ENCODE measurements around the gene EIF4H. TPM values are rescaled to one million over a fixed set of nuclear protein-coding genes. Genes with fewer than 3 reads are reported as not detected.
A peak's percentile ranks its signal among the peaks of the same experiment; 100 is the strongest.
"Not testable (repeated sequence)": the region's sequence is repeated elsewhere in the genome, so short reads cannot be mapped to it uniquely, and the experiment has no call there.

Gene EIF4H
- total RNA-seq, 1 donor from 2014 or later = 343 TPM

DNA sequence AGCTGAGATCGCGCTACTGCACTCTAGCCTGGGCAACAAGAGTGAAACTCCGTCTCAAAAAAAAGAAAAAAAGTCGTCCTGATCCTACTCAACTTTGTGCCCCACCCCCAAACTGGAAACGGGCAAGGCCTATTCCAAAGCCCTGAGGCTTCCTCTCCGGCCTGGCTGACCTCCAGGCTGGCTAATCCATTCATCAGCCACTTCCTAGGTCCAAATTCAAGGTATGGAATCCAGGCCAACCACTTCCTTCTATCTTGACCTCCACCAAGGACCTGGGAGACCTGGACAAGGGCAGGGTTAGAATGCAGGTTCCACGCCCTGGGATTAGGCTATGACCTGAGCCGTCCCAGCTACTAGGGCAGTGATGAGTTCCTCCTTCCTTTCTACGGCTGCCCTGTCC lies 20.4 kb upstream of the EIF4H start:
- H3K4me3 Mint-ChIP-seq = no peak overlapping the region

GRCh38 chr7:74155810-74156395 lies 18.3 kb upstream of the EIF4H start:
- Mint-ChIP-seq H3K9me3 (no peaks in the 10 kb centered on the region), H3K4me1 (ENCODE audit: low read depth) (no peaks in the 10 kb centered on the region), H3K27me3 (ENCODE audit: insufficient read depth) (no peaks in the 10 kb centered on the region), H3K4me3 (no peak overlapping the region), H3K36me3 (ENCODE audit: low read depth) (no peaks in the 10 kb centered on the region), H3K27ac (no peak overlapping the region)
- DNase-seq (ENCODE audit: low spot score) = no peak
- intact Hi-C loops (cut with micrococcal nuclease) = no loop called here

More for the DNA sequence above, 20.4 kb upstream of the EIF4H start:
- no peaks in the 10 kb centered on the region for H3K36me3 Mint-ChIP-seq (ENCODE audit: low read depth)
- DNase-seq (ENCODE audit: low spot score) = no peak
- no peaks in the 10 kb centered on the region for H3K4me1 Mint-ChIP-seq (ENCODE audit: low read depth)
- intact Hi-C loops (cut with micrococcal nuclease) = no loop called here
- H3K27me3 Mint-ChIP-seq (ENCODE audit: insufficient read depth) = no peaks in the 10 kb centered on the region
- H3K9me3 Mint-ChIP-seq = no peaks in the 10 kb centered on the region
- no peak overlapping the region for H3K27ac Mint-ChIP-seq

DNA sequence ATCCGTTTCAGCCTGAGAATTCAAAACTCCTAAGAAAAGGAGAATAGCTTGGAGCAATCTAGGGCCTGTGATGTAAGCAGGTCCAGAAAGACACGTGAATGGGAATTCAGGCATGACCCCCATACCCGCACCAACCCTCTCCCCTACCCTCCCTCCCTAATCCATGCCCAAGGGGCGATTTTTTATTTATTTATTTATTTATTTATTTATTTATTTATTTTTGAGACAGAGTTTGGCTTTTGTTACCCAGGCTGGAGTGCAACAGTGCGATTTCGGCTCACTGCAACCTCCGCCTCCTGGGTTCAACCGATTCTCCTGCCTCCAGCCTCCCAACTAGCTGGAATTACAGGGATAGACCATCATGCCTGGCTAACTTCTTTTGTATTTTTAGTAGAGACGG lies 16.6 kb upstream of the EIF4H start:
- Mint-ChIP-seq H3K4me1 (ENCODE audit: low read depth) (no peaks in the 10 kb centered on the region), H3K36me3 (ENCODE audit: low read depth) (no peaks in the 10 kb centered on the region), H3K9me3 (no peaks in the 10 kb centered on the region), H3K27ac (no peak overlapping the region), H3K27me3 (ENCODE audit: insufficient read depth) (no peaks in the 10 kb centered on the region), H3K4me3 (no peak overlapping the region)
- intact Hi-C loops (cut with micrococcal nuclease) = no loop called here
- no peak for DNase-seq (ENCODE audit: low spot score)

- no peak overlapping the region for H3K27ac Mint-ChIP-seq
- H3K4me3 Mint-ChIP-seq = no peak overlapping the region
- no peaks in the 10 kb centered on the region for H3K9me3 Mint-ChIP-seq
- H3K27me3 Mint-ChIP-seq (ENCODE audit: insufficient read depth) = no peaks in the 10 kb centered on the region
- no peak for DNase-seq (ENCODE audit: low spot score)
- H3K4me1 Mint-ChIP-seq (ENCODE audit: low read depth) = no peaks in the 10 kb centered on the region
- intact Hi-C loops (cut with micrococcal nuclease) = no loop called here
- H3K36me3 Mint-ChIP-seq (ENCODE audit: low read depth) = no peaks in the 10 kb centered on the region
Measured at GRCh38 chr7:74164985-74165456, 9.1 kb upstream of the EIF4H start.

DNA sequence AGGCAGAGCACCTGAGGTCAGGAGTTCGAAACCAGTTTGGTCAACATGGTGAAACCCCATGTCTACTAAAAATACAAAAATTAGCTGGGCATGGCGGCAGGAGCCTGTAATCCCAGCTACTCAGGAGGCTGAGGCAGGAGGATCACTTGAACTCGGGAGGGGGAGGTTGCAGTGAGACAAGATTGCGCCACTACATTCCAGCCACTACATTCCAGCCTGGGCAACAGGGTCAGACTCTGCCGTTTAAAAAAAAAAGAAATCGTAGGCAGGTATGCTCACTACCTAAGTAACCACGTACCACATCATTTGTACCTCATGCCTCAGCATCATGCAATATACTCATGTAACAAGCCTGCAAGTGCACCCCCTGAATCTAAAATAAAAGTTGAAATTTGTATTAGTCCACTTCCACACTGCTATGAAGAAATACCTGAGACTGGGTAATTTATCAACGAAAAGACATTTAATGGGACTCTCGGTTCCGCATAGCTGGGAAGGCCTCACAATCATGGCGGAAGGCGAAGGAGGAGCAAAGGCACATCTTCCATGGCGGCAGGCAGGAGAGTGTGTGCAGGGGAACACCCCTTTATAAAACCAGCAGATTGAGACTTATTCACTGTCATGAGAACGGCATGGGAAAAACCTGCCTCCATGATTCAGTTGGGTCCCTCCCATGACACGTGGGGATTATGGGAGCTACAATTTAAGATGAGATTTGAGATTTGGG lies 8.1 kb upstream of the EIF4H start:
- Mint-ChIP-seq H3K27me3 (ENCODE audit: insufficient read depth) (peaks cover 2% of the 10 kb centered on the region), H3K36me3 (ENCODE audit: low read depth) (no peaks in the 10 kb centered on the region), H3K9me3 (no peaks in the 10 kb centered on the region), H3K4me3 (no peak overlapping the region), H3K4me1 (ENCODE audit: low read depth) (no peaks in the 10 kb centered on the region), H3K27ac (no peak overlapping the region)
- intact Hi-C loops (cut with micrococcal nuclease) = no loop called here
- DNase-seq (ENCODE audit: low spot score) = no peak

DNA sequence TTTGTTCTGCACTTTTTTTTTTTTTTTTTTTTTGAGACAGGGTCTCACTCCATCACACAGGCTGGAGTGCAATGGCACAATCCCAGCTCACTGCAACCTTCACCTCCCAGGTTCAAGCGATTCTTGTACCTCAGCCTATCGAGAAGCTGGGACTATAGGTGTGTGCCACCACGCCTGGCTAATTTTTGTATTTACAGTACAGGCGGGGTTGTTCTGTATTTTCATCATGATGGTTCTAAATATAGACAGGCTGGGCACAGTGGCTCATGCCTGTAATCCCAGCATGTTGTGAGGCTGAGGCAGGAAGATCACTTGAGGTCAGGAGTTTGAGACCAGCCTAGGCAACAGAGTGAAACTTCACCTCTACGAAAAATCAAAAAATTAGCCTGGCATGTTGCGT lies 6.8 kb upstream of the EIF4H start:
- H3K4me1 Mint-ChIP-seq (ENCODE audit: low read depth); H3K27ac Mint-ChIP-seq; intact Hi-C loops (cut with micrococcal nuclease); H3K36me3 Mint-ChIP-seq (ENCODE audit: low read depth); H3K27me3 Mint-ChIP-seq (ENCODE audit: insufficient read depth); DNase-seq (ENCODE audit: low spot score); H3K4me3 Mint-ChIP-seq; H3K9me3 Mint-ChIP-seq: not testable (repeated sequence)

GRCh38 chr7:74173074-74173473 lies 1.1 kb upstream of the EIF4H start:
- Mint-ChIP-seq H3K4me1 (ENCODE audit: low read depth) (peaks cover 39% of the 10 kb centered on the region), H3K9me3 (no peaks in the 10 kb centered on the region), H3K36me3 (ENCODE audit: low read depth) (peaks cover 18% of the 10 kb centered on the region), H3K4me3 (peak overlapping the region; percentile 89), H3K27ac (peak overlapping the region; percentile 84), H3K27me3 (ENCODE audit: insufficient read depth) (peaks cover 3% of the 10 kb centered on the region)
- DNase-seq (ENCODE audit: low spot score) = no peak
- intact Hi-C loops (cut with micrococcal nuclease) = loop anchor here (10.0 kb wide), 1 partner anchor 488 kb away; the partner anchor contains the start of genes BUD23 and DNAJC30

DNA sequence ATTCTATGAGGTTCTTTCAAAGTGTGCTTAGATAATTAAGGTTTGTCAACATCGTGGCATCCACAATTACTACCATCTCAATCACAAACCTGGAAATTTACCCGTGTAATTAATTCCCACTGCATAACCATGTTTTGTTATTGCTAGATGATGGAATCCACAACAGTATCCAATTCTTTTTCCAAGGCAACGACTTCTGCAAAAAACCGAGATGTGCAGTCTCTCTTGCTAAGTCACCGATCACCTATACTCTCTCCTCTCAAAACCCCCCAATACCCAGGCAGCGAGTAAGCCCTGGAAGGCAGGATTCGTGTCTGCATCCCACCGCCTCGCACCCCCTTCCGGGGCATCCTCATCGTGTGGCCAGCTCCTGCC lies 678 bp upstream of the EIF4H start:
- intact Hi-C loops (cut with micrococcal nuclease) = loop anchor here (10.0 kb wide), 1 partner anchor 489 kb away; the partner anchor contains the start of genes BUD23 and DNAJC30
- Mint-ChIP-seq H3K27ac (peak overlapping the region; percentile 84), H3K4me1 (ENCODE audit: low read depth) (peaks cover 40% of the 10 kb centered on the region), H3K4me3 (peak overlapping the region; percentile 89), H3K9me3 (no peaks in the 10 kb centered on the region), H3K27me3 (ENCODE audit: insufficient read depth) (peaks cover 3% of the 10 kb centered on the region), H3K36me3 (ENCODE audit: low read depth) (peaks cover 18% of the 10 kb centered on the region)
- DNase-seq (ENCODE audit: low spot score) = no peak

DNA sequence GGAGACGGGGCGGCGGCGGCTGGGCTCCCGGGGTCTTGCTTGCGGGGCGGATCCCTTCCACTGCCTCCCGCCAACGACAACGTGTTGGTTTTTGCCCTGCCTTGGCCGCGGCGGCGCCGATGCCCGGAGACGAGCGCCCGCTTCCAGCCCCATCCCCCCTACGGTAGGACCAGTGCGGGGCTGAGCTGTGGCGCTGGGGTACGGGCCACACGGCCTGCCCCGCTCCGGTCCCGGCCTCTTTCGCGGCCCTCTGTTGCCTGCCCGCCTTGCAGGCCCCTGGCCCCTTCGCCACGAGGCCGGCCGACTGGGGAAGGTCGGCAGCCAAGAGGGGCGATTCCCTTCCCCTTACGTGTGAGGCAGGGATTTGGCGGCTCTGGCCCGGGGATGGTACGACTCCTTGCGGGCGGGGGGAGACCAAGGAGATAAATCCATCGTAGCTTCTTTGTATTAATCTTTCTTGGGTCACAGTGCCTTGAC lies 488 bp downstream of the EIF4H start:
- intact Hi-C loops (cut with micrococcal nuclease) = loop anchor here (1.0 to 10.0 kb wide), 8 partner anchors 80 to 596 kb away; partner anchors contain the start of genes ABHD11, BUD23, DNAJC30 and GTF2I
- Mint-ChIP-seq H3K36me3 (ENCODE audit: low read depth) (peaks cover 25% of the 10 kb centered on the region), H3K27ac (peak overlapping the region; percentile 90), H3K4me3 (peak overlapping the region; percentile 94), H3K27me3 (ENCODE audit: insufficient read depth) (peaks cover 3% of the 10 kb centered on the region), H3K9me3 (no peaks in the 10 kb centered on the region), H3K4me1 (ENCODE audit: low read depth) (peaks cover 47% of the 10 kb centered on the region)
- no peak for DNase-seq (ENCODE audit: low spot score)

DNA sequence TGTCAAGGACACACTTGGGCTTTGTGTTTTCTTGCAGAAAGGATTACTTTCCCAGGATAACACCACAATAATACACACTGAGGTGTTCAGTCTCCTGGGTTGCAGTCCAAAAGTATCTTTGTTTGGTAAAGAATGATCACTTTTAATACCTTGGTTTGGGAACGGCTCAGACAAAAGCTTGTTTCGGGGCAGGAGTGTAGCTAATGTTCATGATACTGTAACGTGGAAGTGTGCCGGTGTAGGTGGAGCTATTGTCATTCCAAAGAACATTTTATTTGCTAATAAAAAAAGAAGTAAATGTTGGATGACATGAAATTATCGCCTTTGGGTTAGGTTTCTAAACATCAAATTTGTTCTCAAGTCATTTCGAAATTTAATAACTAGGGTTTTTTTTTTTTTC lies 1.2 kb downstream of the EIF4H start:
- peaks cover 3% of the 10 kb centered on the region for H3K27me3 Mint-ChIP-seq (ENCODE audit: insufficient read depth)
- peak overlapping the region; percentile 94 for H3K4me3 Mint-ChIP-seq
- peaks cover 47% of the 10 kb centered on the region for H3K4me1 Mint-ChIP-seq (ENCODE audit: low read depth)
- H3K27ac Mint-ChIP-seq = peak overlapping the region; percentile 90
- H3K36me3 Mint-ChIP-seq (ENCODE audit: low read depth) = peaks cover 26% of the 10 kb centered on the region
- intact Hi-C loops (cut with micrococcal nuclease) = loop anchor here (2.0 to 10.0 kb wide), 2 partner anchors 481 to 491 kb away; partner anchors contain the start of genes BUD23, DNAJC30 and GTF2I
- no peaks in the 10 kb centered on the region for H3K9me3 Mint-ChIP-seq
- DNase-seq (ENCODE audit: low spot score) = no peak

DNA sequence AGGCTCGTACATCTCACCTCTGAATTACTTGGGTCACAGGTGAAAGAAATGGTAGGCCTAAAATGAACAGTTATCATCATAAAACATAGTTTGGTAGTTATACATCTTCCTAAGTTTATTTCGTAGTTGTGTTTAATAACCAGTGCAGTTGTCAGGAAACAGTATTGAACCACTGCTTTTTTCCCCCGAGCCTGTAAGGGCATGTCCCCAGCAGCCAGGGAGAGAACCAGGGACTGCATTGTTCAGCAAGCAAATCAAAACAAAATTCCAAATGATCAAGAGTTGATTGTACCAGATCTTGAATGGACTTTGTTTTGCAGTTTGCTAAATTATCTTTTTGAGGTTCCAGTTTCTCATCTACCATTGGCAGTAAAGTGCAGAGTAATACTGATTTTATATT lies 2.4 kb downstream of the EIF4H start:
- Mint-ChIP-seq H3K27me3 (ENCODE audit: insufficient read depth) (peaks cover 1% of the 10 kb centered on the region), H3K9me3 (no peaks in the 10 kb centered on the region), H3K4me3 (peak overlapping the region; percentile 94), H3K36me3 (ENCODE audit: low read depth) (peaks cover 27% of the 10 kb centered on the region), H3K4me1 (ENCODE audit: low read depth) (peaks cover 47% of the 10 kb centered on the region), H3K27ac (peak overlapping the region; percentile 26)
- intact Hi-C loops (cut with micrococcal nuclease) = loop anchor here (10.0 kb wide), 1 partner anchor 492 kb away; the partner anchor contains the start of genes BUD23 and DNAJC30
- no peak for DNase-seq (ENCODE audit: low spot score)

GRCh38 chr7:74178632-74179031 lies 4.5 kb downstream of the EIF4H start:
- Mint-ChIP-seq H3K27ac (peak overlapping the region; percentile 87), H3K4me3 (peak overlapping the region; percentile 11), H3K9me3 (no peaks in the 10 kb centered on the region), H3K4me1 (ENCODE audit: low read depth) (peaks cover 52% of the 10 kb centered on the region), H3K27me3 (ENCODE audit: insufficient read depth) (peaks cover 1% of the 10 kb centered on the region), H3K36me3 (ENCODE audit: low read depth) (peaks cover 30% of the 10 kb centered on the region)
- intact Hi-C loops (cut with micrococcal nuclease) = loop anchor here (10.0 kb wide), 1 partner anchor 494 kb away; the partner anchor contains the start of genes BUD23 and DNAJC30
- DNase-seq (ENCODE audit: low spot score) = no peak

All from activated T-helper 1 cell treated with anti-CD3 and anti-CD28 coated beads, Interleukin-12 subunit alpha, Interleukin-12 subunit beta, Interleukin-2, Interleukin-4 antibody, amounts not matched to agents 30 ng/mL and 10 ng/mL and 1 ng/mL, durations not matched to agents 14 hours and 24 hours and 36 hours (primary cell).